Hematopoietic multipotent progenitor cell treated with erythropoietin and hydrocortisone succinate and interleukin-3 and kit ligand, for 4 days (in vitro differentiated cells): ENCODE results near the gene HHAT.

Source experiments
- DNase-seq: peaks from one replicate; pipeline ENCODE4 v3.0.0-alpha.2; 2015

The HHAT gene

DNA sequence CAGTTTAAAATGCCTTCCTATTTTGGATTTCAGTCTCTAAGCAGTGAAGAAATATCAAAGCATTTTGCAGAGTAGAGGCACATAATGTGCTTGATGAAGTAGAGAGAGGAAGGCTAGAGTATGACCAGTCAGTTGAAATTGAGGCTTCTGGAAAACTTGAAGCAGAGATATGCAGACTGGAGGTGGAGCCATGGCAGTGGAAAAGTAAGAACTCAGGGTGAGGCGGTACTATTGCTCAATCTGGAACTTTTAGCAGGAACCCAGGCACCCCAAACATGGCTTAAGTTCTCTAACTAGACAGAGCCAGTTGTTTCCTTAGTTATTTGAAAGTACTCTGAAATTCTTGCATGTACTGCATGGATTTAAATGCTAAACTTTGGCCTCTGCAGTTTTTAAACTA is 288.6 kb downstream of the HHAT start:
- no peak for DNase-seq

DNA sequence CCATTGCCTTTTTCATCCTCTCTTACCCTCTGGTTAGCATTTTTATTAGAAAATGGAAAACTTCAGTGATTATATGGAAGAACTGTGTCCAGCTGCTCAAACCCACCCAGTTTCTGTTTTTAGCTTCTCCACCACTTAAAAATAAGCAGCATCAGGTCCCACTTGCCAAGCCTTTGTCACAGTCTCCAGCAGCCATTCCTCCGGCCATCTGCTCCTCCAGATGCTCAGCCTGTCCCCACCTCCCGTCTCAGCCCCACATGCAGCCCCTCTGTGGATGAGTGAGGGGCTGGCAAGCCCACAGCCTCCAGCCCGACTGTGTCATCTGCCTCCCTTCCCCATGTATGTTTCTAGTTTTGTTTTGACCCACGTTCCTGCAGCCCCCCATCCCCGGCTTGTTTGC is 289.7 kb downstream of the HHAT start:
- DNase-seq = no peak

DNA sequence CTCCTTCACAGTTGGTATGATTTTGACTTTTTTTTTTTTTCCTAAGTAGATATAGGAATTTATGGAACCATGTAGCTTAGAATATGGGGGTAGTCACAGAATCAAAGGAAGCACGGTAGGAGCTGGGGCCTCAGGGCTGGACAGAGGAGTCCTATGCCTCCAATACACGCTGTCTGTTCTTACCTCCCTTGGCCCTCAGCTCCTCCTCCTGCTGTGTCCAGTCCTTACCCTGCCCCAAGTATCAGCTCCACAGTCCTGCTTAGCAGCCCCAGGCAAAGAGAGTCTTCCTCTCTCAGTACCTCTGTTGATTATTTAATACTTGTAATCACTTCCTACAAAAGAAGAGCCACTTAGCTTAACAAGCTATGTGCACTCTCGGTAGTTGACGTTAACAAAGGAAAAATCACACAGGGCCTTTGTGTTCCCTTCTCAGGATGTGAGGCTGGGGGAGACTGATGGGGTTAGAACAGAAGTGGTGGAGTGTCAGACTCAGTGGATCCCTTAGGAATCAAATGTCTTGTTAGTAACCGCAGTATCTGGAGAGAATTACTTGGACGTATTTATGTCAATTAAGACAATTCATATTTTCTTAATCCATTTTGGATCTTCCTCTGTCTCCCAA is 292.3 kb downstream of the HHAT start:
- no peak for DNase-seq

GRCh38 chr1:210621712-210622111 is 293.0 kb downstream of the HHAT start:
- no peak for DNase-seq

DNA sequence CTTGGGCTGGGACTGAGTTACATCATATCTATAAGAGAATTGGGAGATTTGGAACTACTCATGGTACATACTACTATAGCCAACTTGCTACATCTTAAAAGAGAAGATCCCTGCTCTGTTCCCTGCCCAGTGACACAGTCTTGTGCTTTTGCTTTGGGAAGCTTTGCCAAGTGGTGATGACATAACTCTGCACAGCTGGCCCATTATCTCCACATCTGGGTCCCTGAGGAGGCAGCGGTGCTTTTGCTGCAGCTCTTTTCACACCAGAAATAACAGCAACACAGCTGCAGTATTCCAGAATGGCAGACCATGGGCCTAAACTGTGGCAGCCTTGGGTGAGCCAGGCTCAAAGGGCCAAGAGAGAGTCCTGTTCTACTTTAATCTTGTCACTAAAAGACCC is 296.0 kb downstream of the HHAT start:
- DNase-seq = no peak

GRCh38 chr1:210625715-210626114 is 297.0 kb downstream of the HHAT start:
- DNase-seq = no peak

- DNase-seq = no peak
Observed at GRCh38 chr1:210626341-210626740, 297.6 kb downstream of the HHAT start.

DNA sequence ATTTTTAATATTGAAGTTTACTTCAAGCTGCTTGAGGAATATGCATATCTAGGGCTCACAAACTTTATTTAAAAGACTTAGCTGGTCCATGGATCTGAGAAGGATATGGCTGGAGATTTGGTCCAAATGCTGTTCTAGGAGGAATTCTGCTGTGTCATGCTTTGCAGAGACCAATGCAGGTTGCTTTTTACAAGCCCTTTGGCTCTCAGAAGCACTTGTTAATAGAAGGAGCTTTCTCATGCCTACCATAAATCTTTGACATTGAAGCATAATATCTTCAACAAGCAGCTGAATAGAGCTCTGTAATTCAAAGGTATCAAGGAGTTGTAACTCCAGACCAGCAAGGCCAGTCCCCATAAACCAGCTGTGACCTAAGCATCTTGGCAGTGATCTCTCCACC is 299.1 kb downstream of the HHAT start:
- DNase-seq = no peak

- no peak for DNase-seq
Observed at GRCh38 chr1:210629276-210629675, 300.6 kb downstream of the HHAT start.

DNA sequence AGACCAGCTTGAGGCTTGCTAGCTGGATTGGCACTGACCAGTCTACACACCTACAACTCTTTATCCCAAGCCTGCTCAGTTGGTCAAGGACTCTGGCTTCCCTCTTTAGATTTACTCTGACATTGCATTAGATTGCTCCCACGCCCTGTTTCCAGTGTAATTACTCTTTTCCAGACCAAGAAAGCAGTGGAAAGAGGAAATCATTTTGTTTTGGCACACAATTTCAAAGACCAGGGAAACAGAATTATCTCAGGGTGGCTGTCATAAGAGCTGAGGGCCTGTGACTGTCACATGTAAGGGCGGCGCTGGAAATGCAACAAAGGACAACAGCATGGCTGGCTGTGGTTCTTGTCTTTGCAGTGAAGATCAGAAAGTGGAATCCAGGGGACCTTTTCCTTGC is 302.7 kb downstream of the HHAT start:
- DNase-seq = no peak

DNA sequence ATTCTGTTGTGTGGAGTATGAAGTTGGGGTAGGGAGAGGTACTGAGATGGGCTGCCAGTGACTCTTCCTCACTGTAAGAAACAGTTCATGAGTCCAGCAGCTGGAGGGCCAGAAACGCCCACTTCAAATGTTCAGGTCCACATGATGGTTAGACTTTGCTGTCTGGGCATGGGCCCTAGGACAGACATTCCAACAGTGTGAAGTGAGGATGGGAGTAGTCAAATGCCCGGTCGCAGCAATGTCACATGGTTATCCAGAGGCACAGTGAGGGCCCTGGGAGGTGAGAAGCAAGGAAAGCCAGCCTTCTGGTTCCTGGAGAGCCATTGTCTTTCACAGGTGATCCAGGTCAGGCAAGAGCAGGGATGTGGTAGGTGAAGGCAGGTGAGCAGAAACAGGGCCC is 304.4 kb downstream of the HHAT start:
- DNase-seq = no peak

DNA sequence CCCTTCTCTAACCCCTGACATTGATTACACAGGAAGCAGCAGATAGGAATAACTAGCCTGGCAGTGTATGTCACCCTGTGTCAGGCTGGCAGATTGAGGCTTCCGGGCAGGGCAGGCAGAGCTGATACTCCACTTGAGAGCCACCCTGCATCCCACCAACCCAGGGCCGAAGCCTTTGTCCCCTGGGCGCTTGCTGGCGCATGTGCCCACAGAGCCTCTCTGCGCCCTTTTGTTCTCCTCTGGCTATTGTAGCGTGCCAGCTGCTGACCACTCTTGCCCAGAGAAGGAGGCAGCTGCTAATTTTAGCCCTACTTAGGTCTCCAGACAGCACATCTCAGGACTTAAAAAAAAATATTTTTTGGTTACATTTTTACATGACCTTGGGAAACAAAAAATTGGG is 304.9 kb downstream of the HHAT start:
- DNase-seq = no peak

- no peak for DNase-seq
Observed at GRCh38 chr1:210635108-210635507, 306.4 kb downstream of the HHAT start.

DNA sequence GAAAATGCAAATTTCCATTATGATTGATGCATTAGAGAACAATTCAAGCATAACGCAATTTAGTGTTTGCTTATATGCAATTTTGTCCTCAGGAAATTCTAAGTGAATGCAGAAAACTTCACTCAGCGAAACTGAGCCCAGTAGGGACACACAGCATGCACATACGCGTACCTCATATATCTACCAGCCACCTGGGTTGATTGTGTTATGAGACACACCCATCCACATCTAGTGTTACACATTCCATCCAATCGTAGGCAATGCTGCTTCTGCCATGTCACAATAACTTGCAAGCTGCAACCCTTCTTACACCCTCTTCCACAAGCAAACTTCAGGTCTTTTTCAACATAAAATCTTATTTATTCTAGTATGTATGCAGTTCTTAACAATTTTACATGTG is 312.9 kb downstream of the HHAT start:
- DNase-seq = no peak

DNA sequence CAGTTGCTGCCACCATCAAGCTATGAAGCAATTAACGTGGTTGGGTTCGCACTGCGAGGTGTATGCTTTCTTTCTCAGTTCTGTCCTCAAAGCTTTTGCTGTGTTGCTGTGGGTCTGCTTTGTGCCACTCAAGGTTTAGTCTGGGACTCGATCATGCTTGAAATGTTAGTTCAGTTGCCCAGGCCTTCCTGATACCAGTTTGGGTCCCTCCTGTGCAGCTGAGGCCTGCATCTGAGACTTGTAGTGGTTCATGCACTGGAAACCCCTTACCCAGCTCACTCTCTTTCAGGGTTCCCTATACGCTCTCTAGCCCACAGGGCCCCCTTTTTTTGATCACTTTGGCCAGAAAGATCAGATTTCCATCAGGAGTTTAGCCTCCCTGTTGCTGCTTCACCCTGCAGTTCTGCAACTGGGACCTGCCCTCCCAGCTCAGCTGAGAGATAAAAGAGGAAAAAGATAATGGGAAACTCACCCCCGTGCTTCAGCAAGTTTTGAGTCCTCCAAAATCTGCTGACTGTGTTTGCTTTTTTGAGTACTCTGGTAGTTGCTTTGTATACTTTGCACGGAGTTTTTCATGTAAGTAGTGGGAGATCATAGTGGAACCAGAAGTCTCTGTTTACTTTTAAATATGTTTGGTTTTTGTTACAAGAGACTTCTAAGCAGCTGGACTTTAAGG is 317.0 kb downstream of the HHAT start:
- no peak for DNase-seq

DNA sequence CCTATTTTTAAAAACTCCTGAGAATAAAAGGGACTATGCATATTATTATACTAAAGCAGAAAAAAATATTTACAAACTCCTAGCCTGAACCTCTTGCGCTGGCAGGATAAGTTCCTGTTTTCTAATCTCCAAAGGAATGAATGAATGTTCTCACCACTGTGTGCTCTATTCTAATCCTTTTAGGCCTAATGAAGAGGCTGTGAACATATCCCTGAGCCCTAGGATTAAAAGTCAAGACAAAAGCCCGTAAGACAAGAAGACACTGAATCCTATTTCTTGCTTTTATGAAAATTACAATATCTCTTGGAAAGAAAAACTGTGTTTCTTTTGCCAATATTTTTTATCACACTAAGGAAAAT is 317.5 kb downstream of the HHAT start:
- no peak for DNase-seq

DNA sequence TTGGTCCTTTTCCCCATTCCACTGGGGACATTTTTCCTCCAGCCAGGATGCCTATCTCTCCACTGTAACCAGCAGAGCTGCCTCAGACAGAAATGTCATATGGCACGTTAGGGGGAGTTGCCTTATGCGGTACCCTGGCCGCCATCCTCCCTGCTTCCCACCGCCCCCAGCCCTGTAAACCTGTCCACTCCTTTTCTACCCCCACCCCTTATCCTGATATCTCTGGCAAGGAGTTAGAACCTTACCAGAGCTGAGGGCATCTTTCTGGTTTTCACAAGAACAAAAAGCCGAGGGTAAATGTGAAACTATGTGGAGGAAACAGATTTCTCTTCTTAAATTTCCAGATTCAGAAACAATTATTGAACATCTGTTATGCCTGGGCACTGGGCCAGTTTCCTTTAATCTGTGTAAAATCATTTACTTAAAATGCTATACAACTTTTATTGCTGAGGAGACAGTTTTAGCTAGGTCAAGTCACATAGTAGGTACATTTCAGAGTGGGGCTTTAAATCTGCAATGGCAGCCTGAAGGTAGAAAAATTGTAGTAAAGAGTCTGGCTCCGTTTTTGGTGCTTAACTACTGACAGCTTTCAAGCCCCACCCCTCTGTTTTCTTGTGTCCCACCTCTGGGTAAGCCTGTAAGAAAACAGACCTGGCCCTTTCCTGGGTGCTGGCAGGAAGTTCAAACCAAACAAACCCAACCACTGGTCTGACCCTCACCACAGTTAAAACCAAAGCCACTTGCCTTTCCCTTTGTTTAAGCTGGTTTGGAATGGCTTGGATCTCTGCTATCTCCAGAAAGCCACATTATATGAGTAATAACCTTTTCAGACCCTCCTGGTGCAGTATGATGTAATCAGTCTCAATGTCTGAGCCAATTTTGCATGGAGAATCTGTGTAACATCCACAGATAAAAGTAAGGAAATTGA is 319.0 kb downstream of the HHAT start:
- peak; percentile 7 for DNase-seq

DNA sequence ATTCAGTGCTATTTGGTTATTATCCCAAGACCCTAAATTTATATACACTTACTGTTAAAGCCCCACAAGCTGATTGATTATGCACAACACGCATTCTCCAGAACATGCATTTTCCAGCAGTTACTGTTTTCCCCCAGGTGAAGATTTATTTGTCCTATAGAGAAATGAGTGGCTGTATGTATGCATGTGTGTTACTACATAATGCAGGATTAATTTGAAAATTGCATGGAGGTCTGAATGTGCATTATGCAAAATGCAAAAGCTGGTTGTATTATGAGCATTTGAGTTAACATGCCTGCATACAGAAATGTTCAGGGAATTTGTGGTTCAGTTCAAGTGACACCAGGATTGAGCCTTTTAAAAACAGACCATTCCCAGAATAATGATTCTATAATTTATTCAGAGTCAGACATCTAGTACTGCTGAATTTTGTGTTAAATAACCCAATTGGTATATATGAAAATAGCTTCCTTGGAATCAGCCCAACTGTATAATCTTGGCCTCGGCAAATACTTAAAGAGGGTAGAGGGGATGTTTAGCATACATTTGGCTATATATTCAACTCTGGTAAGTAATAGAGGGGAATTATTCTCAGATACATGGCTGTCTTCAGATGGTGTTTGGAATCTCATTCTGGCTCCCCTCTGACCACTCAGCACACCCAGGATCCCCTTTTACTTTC is 320.0 kb downstream of the HHAT start:
- DNase-seq = no peak

DNA sequence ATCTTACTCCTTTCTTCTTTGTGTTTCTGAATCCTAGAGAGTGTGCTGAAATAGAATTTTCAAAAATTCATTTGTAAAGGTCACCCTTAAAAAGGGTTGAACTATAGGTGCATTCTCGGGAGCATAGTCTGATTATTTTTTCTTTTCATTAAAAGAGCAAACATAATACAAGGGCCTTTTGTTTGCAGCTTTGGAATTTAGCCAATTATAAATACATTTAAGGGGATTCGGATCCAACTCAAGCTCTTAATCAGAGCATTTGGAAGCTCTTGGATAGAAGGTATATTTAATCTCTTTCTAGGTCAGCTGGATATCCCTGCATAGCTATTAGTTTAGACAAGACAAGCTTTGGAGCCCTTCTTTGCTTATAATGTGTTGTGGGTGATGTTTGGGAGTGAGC is 321.7 kb downstream of the HHAT start:
- DNase-seq = no peak

GRCh38 chr1:210652329-210652954 is 323.7 kb downstream of the HHAT start:
- DNase-seq = no peak

GRCh38 chr1:210653771-210654170 is 325.1 kb downstream of the HHAT start:
- DNase-seq = peak; percentile 13

DNA sequence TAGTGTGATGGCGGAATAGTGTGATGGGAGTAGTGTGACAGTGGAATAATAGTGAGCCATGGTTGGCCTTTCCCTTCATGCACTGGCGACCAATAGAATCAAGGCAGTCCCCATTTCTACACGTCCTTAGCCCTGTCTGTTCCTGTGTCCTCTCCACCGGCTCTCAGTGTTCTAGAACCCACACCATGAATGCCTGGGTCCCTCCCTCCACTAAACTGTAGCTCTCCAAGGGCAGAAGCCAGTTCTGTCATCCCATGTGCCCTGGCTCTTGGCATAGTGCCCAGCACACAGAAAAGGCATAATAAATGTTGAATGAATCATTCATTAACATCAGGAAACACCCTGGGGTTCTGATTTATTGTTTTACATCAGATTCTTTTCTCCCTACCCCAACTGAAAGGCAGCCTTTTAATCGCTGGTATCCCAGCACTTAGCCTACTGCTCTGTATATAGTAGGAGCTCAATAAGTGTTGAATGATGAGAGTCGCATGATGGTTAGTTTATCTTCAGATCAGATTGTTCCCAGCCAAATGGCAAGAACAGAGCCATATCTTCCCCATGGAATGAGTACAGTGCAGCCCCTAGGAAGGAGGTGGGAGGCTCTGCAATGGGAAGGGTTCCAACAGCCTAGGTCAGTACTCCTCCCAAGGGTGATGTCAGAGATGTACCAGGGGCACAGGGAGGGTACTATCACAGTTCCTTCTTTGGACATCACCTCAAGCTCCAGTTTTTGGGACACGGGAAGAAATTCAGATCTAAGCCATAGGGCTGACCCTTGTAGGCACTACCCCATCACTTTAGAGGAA is 325.7 kb downstream of the HHAT start:
- peak; percentile 13 for DNase-seq
